CD4-positive, alpha-beta T cell (primary cell): ENCODE data around the gene TTYH3. TPM values are rescaled to one million over a fixed set of nuclear protein-coding genes. Genes with fewer than 3 reads are reported as not detected.
"Not testable (repeated sequence)": the region's sequence is repeated elsewhere in the genome, so short reads cannot be mapped to it uniquely, and the experiment has no call there.

ENCODE experiments used
- ATAC-seq: fragments of 200-7000 bp; cut with Tn5 transposase; one replicate; pipeline ENCODE4 v1.10.0; 2022; ENCODE audit warnings: mild to moderate bottlenecking; ENCODE audit not compliant: poor library complexity
- CTCF ChIA-PET: fragments of 350-600 bp; sonication (Branson Sonifier 250); formaldehyde crosslinking; loops from one replicate; lab custom pipeline; 2021; ENCODE audit warnings: antibody characterized with exemption, inconsistent platforms; lab: Charles Lee
- POLR2A ChIA-PET: fragments of 350-600 bp; sonication (Branson Sonifier 250); formaldehyde crosslinking; loops from one replicate; lab custom pipeline; 2021; ENCODE audit warnings: antibody characterized with exemption, inconsistent platforms; lab: Charles Lee
- DNase-seq, 14 experiments: peaks; one replicate each; pipeline ENCODE4 v3.0.0-alpha.2; 2013 to 2020; ENCODE audit warnings: mixed read lengths in 2 of 14
- H3K27ac ChIP-seq, 2 donors: one replicate each; pipeline versions ENCODE4 v1.5.1 to v1.7.0; 2013; ENCODE audit warnings: low read length in 2 of 2, low read depth in 1 of 2, mild to moderate bottlenecking in 1 of 2
- H3K27me3 ChIP-seq, 2 experiments: 1 replicate in 1 of 2; 2 replicates in 1 of 2; pipeline versions ENCODE4 v1.6.1 to v1.7.0; 2013; ENCODE audit warnings: low read length in 2 of 2, control low read depth in 1 of 2, mild to moderate bottlenecking in 1 of 2, moderate library complexity in 1 of 2; ENCODE audit not compliant: insufficient read depth in 2 of 2, control insufficient read depth in 1 of 2
- H3K36me3 ChIP-seq: one replicate; pipeline ENCODE4 v1.6.1; 2013; ENCODE audit warnings: low read length, control low read depth; ENCODE audit not compliant: insufficient read depth
- H3K4me1 ChIP-seq: one replicate; pipeline ENCODE4 v1.6.1; 2013; ENCODE audit warnings: low read length, control low read depth; ENCODE audit not compliant: insufficient read depth
- H3K4me3 ChIP-seq: one replicate; pipeline ENCODE4 v1.5.1; 2013; ENCODE audit warnings: mild to moderate bottlenecking, low read length, moderate library complexity
- H3K9me3 ChIP-seq, 2 experiments: 1 replicate in 1 of 2; 2 replicates in 1 of 2; pipeline versions ENCODE4 v1.6.1 to v1.7.0; 2013; ENCODE audit warnings: low read length in 2 of 2, mild to moderate bottlenecking in 2 of 2, control low read depth in 1 of 2, moderate library complexity in 1 of 2; ENCODE audit not compliant: control insufficient read depth in 1 of 2, insufficient read depth in 1 of 2
- H3K27ac Mint-ChIP-seq: one replicate; pipeline ENCODE4 v1.8.0; 2020; ENCODE audit warnings: mixed read lengths
- H3K27me3 Mint-ChIP-seq: one replicate; pipeline ENCODE4 v1.8.0; 2021; ENCODE audit warnings: mixed read lengths
- H3K36me3 Mint-ChIP-seq: one replicate; pipeline ENCODE4 v1.8.0; 2021; ENCODE audit warnings: low read depth, mixed read lengths
- H3K4me1 Mint-ChIP-seq: one replicate; pipeline ENCODE4 v1.8.0; 2021; ENCODE audit warnings: low read depth, mixed read lengths
- H3K4me3 Mint-ChIP-seq: one replicate; pipeline ENCODE4 v1.8.0; 2020; ENCODE audit warnings: mild to moderate bottlenecking, mixed read lengths
- H3K9me3 Mint-ChIP-seq: one replicate; pipeline ENCODE4 v1.8.0; 2020; ENCODE audit warnings: mixed read lengths
- CTCF ChIP-seq: fragments of 200-600 bp; IDR thresholded peaks from one replicate; pipeline ENCODE4 v1.8.0; 2022; ENCODE audit warnings: antibody characterized with exemption, mild to moderate bottlenecking
- intact Hi-C, 2 experiments: fragments of 100-400 bp; cut with DNase I in 1 of 2; cut with micrococcal nuclease in 1 of 2; formaldehyde crosslinking; loops; one replicate each; pipeline versions ENCODE4 v1.15.1 to v1.9.0; 2023 to 2025; cut with DNase I, micrococcal nuclease
- total RNA-seq, 174 experiments: library from RNA in 2 of 174; stranded (reverse) in 2 of 174; gene quantifications; one replicate each; pipeline ENCODE4 v1.2.3 and lab custom pipeline; 2021 to 2026

Gene TTYH3
- total RNA-seq, 2 experiments from 2014 or later: 7.9 to 9.3 TPM

DNA sequence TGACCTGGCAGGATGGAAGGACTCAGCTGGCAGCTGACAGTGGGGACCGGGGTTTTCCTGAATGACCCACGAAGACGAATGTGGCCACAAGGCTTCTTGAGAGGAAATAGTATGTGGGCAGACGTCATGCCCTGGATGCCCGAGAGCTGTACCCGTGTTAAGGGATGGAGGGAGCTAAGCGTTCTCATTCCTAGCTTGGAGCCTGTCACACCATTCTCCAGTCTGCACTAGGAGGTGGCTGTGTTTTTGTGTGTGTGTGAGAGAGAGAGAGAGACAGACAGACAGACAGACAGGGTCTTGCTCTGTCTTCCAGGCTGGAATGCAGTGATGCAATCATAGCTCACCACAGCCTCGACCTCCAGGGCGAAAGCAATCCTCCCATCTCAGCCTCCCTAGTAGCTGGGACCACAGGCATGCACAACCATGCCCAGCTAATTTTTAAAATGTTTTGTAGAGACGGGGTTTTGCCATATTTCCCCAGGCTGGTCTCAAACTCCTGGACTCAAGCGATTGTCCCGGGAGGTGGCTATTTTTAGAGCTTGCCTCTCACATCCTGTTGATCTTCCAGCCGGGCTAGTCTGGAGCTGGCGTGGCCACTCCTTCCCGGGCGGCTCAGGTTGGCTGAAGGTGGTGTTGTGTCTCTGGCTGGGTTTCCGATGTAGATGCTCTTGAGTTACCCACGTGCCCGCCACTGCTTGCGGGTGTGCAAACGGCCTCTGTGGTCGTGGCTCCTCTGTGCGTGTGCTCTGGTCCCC, 58.3 kb downstream of the TTYH3 start:
- TF ChIP-seq CTCF: no peak
- ATAC-seq: no peak
- Histone ChIP-seq H3K27ac (no peak overlapping the region), H3K36me3 (no peaks in the 10 kb centered on the region), H3K27me3 (peaks cover 24 to 25% of the 10 kb centered on the region in 2 experiments), H3K4me1 (peaks cover 12% of the 10 kb centered on the region), H3K9me3 (peaks cover 0 to 5% of the 10 kb centered on the region in 2 experiments), H3K4me3 (no peak overlapping the region)
- H3K36me3 Mint-ChIP-seq: no peaks in the 10 kb centered on the region
- no peaks in the 10 kb centered on the region for H3K9me3 Mint-ChIP-seq
- peaks cover 5% of the 10 kb centered on the region for H3K4me1 Mint-ChIP-seq
- no peak overlapping the region for H3K4me3 Mint-ChIP-seq
- no peak overlapping the region for H3K27ac Mint-ChIP-seq
- DNase-seq: peak in 2 of 14 experiments; percentile 47 to 49
- CTCF ChIA-PET: interaction anchor here (1.4 kb wide), 1 partner anchor 20 kb away, joined by 4 read pairs; no protein-coding TSS in a partner anchor
- POLR2A ChIA-PET: no interaction called here
- H3K27me3 Mint-ChIP-seq: peaks cover 39% of the 10 kb centered on the region
- intact Hi-C loops: no loop called here

GRCh38 chr7:2691011-2691707, 59.4 kb downstream of the TTYH3 start:
- Mint-ChIP-seq H3K4me1 (peaks cover 5% of the 10 kb centered on the region), H3K27me3 (peaks cover 35% of the 10 kb centered on the region), H3K4me3 (no peak overlapping the region), H3K9me3 (no peaks in the 10 kb centered on the region), H3K36me3 (no peaks in the 10 kb centered on the region), H3K27ac (no peak overlapping the region)
- Histone ChIP-seq H3K27me3 (peaks cover 24 to 25% of the 10 kb centered on the region in 2 experiments), H3K4me3 (no peak overlapping the region), H3K36me3 (no peaks in the 10 kb centered on the region), H3K9me3 (peaks cover 0 to 5% of the 10 kb centered on the region in 2 experiments), H3K27ac (no peak overlapping the region), H3K4me1 (peaks cover 12% of the 10 kb centered on the region)
- DNase-seq (peak in 1 of 14 experiments; percentile 23), ATAC-seq (no peak)
- no peak for TF ChIP-seq CTCF
- CTCF ChIA-PET: interaction anchor here (1.6 kb wide), 1 partner anchor 19 kb away, joined by 4 read pairs; no protein-coding TSS in a partner anchor
- intact Hi-C loops: no loop called here
- POLR2A ChIA-PET: no interaction called here

- H3K9me3 Mint-ChIP-seq, H3K9me3 ChIP-seq, H3K36me3 ChIP-seq, DNase-seq, H3K4me3 Mint-ChIP-seq, H3K36me3 Mint-ChIP-seq, POLR2A ChIA-PET, H3K27ac Mint-ChIP-seq, ATAC-seq, H3K27ac ChIP-seq, H3K4me3 ChIP-seq, H3K4me1 Mint-ChIP-seq: not testable (repeated sequence)
- intact Hi-C loops: loop anchor here in 1 of 2 experiments (1.0 kb wide), 1 partner anchor 39 kb away; no protein-coding TSS in a partner anchor
- CTCF ChIA-PET: interaction anchor here (1.6 kb wide), 1 partner anchor 18 kb away, joined by 4 read pairs; no protein-coding TSS in a partner anchor
- peaks cover 31% of the 10 kb centered on the region for H3K27me3 Mint-ChIP-seq
- peaks cover 24% of the 10 kb centered on the region in 2 experiments for H3K27me3 ChIP-seq
- H3K4me1 ChIP-seq: peaks cover 12% of the 10 kb centered on the region
These were observed 60.2 kb downstream of the TTYH3 start for GRCh38 chr7:2691932-2692439.
